ENCODE results near the gene KCNAB1.

The KCNAB1 gene

GRCh38 chr3:156252656-156253055 is 132.3 kb downstream of the KCNAB1 start:
- Histone ChIP-seq H3K27ac (ENCODE audit: low read depth, low read length) (no peak overlapping the region), H3K79me2 (ENCODE audit: insufficient read depth, low read length) (no peaks in the 10 kb centered on the region), H3K4me2 (ENCODE audit: low read depth, low read length, poor library complexity, severe bottlenecking) (no peak overlapping the region), H3K36me3 (ENCODE audit: low read length) (no peaks in the 10 kb centered on the region), H3K27me3 (ENCODE audit: low read length) (no peaks in the 10 kb centered on the region), H3K4me3 (ENCODE audit: insufficient read depth, low read length, poor library complexity, severe bottlenecking) (no peak overlapping the region), H2AFZ (ENCODE audit: low read depth, low read length, severe bottlenecking) (no peak overlapping the region), H3K9me3 (ENCODE audit: insufficient read depth, low read length) (no peaks in the 10 kb centered on the region), H4K20me1 (ENCODE audit: low read depth, low read length) (no peaks in the 10 kb centered on the region), H3F3A (ENCODE audit: insufficient read depth) (no peaks in the 10 kb centered on the region), H3K9ac (ENCODE audit: low read length) (no peak overlapping the region), H3K9me2 (replicated peaks; ENCODE audit: insufficient read depth, low read length) (no peaks in the 10 kb centered on the region)
- TF ChIP-seq CTCF (IDR thresholded peaks at IDR 0.05; ENCODE audit: insufficient read depth, low read length, poor library complexity, severe bottlenecking) (no peak), EZH2phosphoT487 (conservative IDR thresholded peaks at IDR 0.05; ENCODE audit: low read length) (no peak)

- no peaks in the 10 kb centered on the region for H3K9me3 ChIP-seq (ENCODE audit: insufficient read depth, low read length)
- H3K27ac ChIP-seq (ENCODE audit: low read depth, low read length): no peak overlapping the region
- H3K27me3 ChIP-seq (ENCODE audit: low read length): no peaks in the 10 kb centered on the region
- no peak overlapping the region for H2AFZ ChIP-seq (ENCODE audit: low read depth, low read length, severe bottlenecking)
- no peak overlapping the region for H3K9ac ChIP-seq (ENCODE audit: low read length)
- no peaks in the 10 kb centered on the region for H4K20me1 ChIP-seq (ENCODE audit: low read depth, low read length)
- H3K79me2 ChIP-seq (ENCODE audit: insufficient read depth, low read length): no peaks in the 10 kb centered on the region
- H3F3A ChIP-seq (ENCODE audit: insufficient read depth): no peaks in the 10 kb centered on the region
- no peaks in the 10 kb centered on the region for H3K9me2 ChIP-seq (replicated peaks; ENCODE audit: insufficient read depth, low read length)
- H3K4me3 ChIP-seq (ENCODE audit: insufficient read depth, low read length, poor library complexity, severe bottlenecking): no peak overlapping the region
- H3K4me2 ChIP-seq (ENCODE audit: low read depth, low read length, poor library complexity, severe bottlenecking): no peak overlapping the region
- no peaks in the 10 kb centered on the region for H3K36me3 ChIP-seq (ENCODE audit: low read length)
- TF ChIP-seq CTCF (IDR thresholded peaks at IDR 0.05; ENCODE audit: insufficient read depth, low read length, poor library complexity, severe bottlenecking) (no peak), EZH2phosphoT487 (conservative IDR thresholded peaks at IDR 0.05; ENCODE audit: low read length) (no peak)
Observed at GRCh38 chr3:156253150-156253549, 132.8 kb downstream of the KCNAB1 start.

GRCh38 chr3:156256256-156256655 is 135.9 kb downstream of the KCNAB1 start:
- no peak overlapping the region for H3K9ac ChIP-seq (ENCODE audit: low read length)
- H3K4me3 ChIP-seq (ENCODE audit: insufficient read depth, low read length, poor library complexity, severe bottlenecking): no peak overlapping the region
- no peaks in the 10 kb centered on the region for H3F3A ChIP-seq (ENCODE audit: insufficient read depth)
- no peaks in the 10 kb centered on the region for H4K20me1 ChIP-seq (ENCODE audit: low read depth, low read length)
- no peaks in the 10 kb centered on the region for H3K36me3 ChIP-seq (ENCODE audit: low read length)
- no peaks in the 10 kb centered on the region for H3K9me2 ChIP-seq (replicated peaks; ENCODE audit: insufficient read depth, low read length)
- no peak overlapping the region for H3K4me2 ChIP-seq (ENCODE audit: low read depth, low read length, poor library complexity, severe bottlenecking)
- no peak overlapping the region for H3K27ac ChIP-seq (ENCODE audit: low read depth, low read length)
- no peak overlapping the region for H2AFZ ChIP-seq (ENCODE audit: low read depth, low read length, severe bottlenecking)
- no peaks in the 10 kb centered on the region for H3K79me2 ChIP-seq (ENCODE audit: insufficient read depth, low read length)
- no peaks in the 10 kb centered on the region for H3K9me3 ChIP-seq (ENCODE audit: insufficient read depth, low read length)
- no peaks in the 10 kb centered on the region for H3K27me3 ChIP-seq (ENCODE audit: low read length)
- TF ChIP-seq EZH2phosphoT487 (conservative IDR thresholded peaks at IDR 0.05; ENCODE audit: low read length) (no peak), CTCF (IDR thresholded peaks at IDR 0.05; ENCODE audit: insufficient read depth, low read length, poor library complexity, severe bottlenecking) (no peak)
